Astrocyte (in vitro differentiated cells and primary cell): ENCODE data around the gene SLC25A15. TPM values are rescaled to one million over a fixed set of nuclear protein-coding genes. Genes with fewer than 3 reads are reported as not detected.

Experiments used
- DNase-seq: peaks from one replicate; pipeline ENCODE4 v3.0.0-alpha.2; 2010; ENCODE audit warnings: low read depth
- FAIRE-seq: peaks from 2 replicates; lab custom pipeline; 2011; peaks lifted over from hg19 to GRCh38; lab: Jason Lieb, UNC
- H2AFZ ChIP-seq: 2 replicates; pipeline ENCODE4 v1.6.0; 2012; ENCODE audit warnings: low read depth, low read length, inconsistent platforms
- H3K27ac ChIP-seq: 2 replicates; pipeline ENCODE4 v1.5.1; 2011; ENCODE audit warnings: low read depth, low read length, inconsistent platforms
- H3K27me3 ChIP-seq: 2 replicates; pipeline ENCODE4 v1.6.0; 2011; ENCODE audit warnings: low read length, inconsistent platforms; ENCODE audit not compliant: insufficient read depth
- H3K36me3 ChIP-seq: 2 replicates; pipeline ENCODE4 v1.5.1; 2011; ENCODE audit warnings: low read length, inconsistent platforms; ENCODE audit not compliant: insufficient read depth
- H3K4me1 ChIP-seq: 2 replicates; pipeline ENCODE4 v1.5.1; 2011; ENCODE audit warnings: low read length, inconsistent platforms; ENCODE audit not compliant: insufficient read depth
- H3K4me2 ChIP-seq: 2 replicates; pipeline ENCODE4 v1.6.0; 2012; ENCODE audit warnings: low read length, inconsistent platforms
- H3K4me3 ChIP-seq: 2 replicates; pipeline ENCODE4 v1.5.1; 2011; ENCODE audit warnings: low read depth, mild to moderate bottlenecking, low read length, inconsistent platforms; ENCODE audit not compliant: insufficient read depth
- H3K79me2 ChIP-seq: 2 replicates; pipeline ENCODE4 v1.6.0; 2012; ENCODE audit warnings: mild to moderate bottlenecking, low read length, inconsistent platforms; ENCODE audit not compliant: insufficient read depth
- H3K9ac ChIP-seq: 2 replicates; pipeline ENCODE4 v1.6.0; 2012; ENCODE audit warnings: mild to moderate bottlenecking, low read length, inconsistent platforms
- H3K9me3 ChIP-seq: 2 replicates; pipeline ENCODE4 v1.5.1; 2012; ENCODE audit warnings: low read depth, mild to moderate bottlenecking, low read length, inconsistent platforms; ENCODE audit not compliant: insufficient read depth
- H4K20me1 ChIP-seq: 2 replicates; pipeline ENCODE4 v1.6.0; 2012; ENCODE audit warnings: low read length, inconsistent platforms; ENCODE audit not compliant: insufficient read depth
- H3K27ac Mint-ChIP-seq: one replicate; pipeline ENCODE4 v1.8.0; 2021; ENCODE audit warnings: mild to moderate bottlenecking, mixed read lengths; ENCODE audit not compliant: unreplicated experiment
- H3K27me3 Mint-ChIP-seq: one replicate; pipeline ENCODE4 v1.8.0; 2021; ENCODE audit warnings: low read depth, mixed read lengths; ENCODE audit not compliant: unreplicated experiment
- H3K36me3 Mint-ChIP-seq: one replicate; pipeline ENCODE4 v1.8.0; 2021; ENCODE audit warnings: low read depth, mixed read lengths; ENCODE audit not compliant: unreplicated experiment
- H3K4me1 Mint-ChIP-seq: one replicate; pipeline ENCODE4 v1.8.0; 2021; ENCODE audit warnings: low read depth, mixed read lengths; ENCODE audit not compliant: unreplicated experiment
- H3K4me3 Mint-ChIP-seq: one replicate; pipeline ENCODE4 v1.8.0; 2021; ENCODE audit warnings: mild to moderate bottlenecking, moderate library complexity, mixed read lengths; ENCODE audit not compliant: unreplicated experiment
- H3K9me3 Mint-ChIP-seq: one replicate; pipeline ENCODE4 v1.8.0; 2021; ENCODE audit warnings: mild to moderate bottlenecking, mixed read lengths; ENCODE audit not compliant: unreplicated experiment
- CTCF ChIP-seq: IDR thresholded peaks from 2 replicates; pipeline ENCODE4 v1.5.1; 2011; ENCODE audit warnings: low read depth, mild to moderate bottlenecking, inconsistent platforms, low read length, moderate library complexity; ENCODE audit not compliant: insufficient read depth
- EZH2 ChIP-seq: IDR thresholded peaks from 2 replicates; pipeline ENCODE4 v1.6.1; 2012; ENCODE audit warnings: mild to moderate bottlenecking, low read length, inconsistent platforms; ENCODE audit not compliant: insufficient read depth
- total RNA-seq: library from RNA; stranded (reverse); gene quantifications from 2 replicates; pipeline ENCODE4 v1.2.1, GENCODE V29; 2021

SLC25A15 gene
- total RNA-seq, 1 donor from 2014 or later = 11.7 TPM

- H3K9ac ChIP-seq = no peak overlapping the region
- H3K9me3 ChIP-seq = no peaks in the 10 kb centered on the region
- Mint-ChIP-seq H3K27me3 (no peaks in the 10 kb centered on the region), H3K9me3 (no peaks in the 10 kb centered on the region), H3K4me3 (no peak overlapping the region), H3K27ac (no peak overlapping the region), H3K4me1 (peaks cover 17% of the 10 kb centered on the region), H3K36me3 (peaks cover 2% of the 10 kb centered on the region)
- H2AFZ ChIP-seq = no peak overlapping the region
- peaks cover 13% of the 10 kb centered on the region for H3K4me1 ChIP-seq
- FAIRE-seq = no peak
- no peaks in the 10 kb centered on the region for H3K27me3 ChIP-seq
- peaks cover 9% of the 10 kb centered on the region for H4K20me1 ChIP-seq
- peak overlapping the region; percentile 18 for H3K4me2 ChIP-seq
- H3K36me3 ChIP-seq = peaks cover 7% of the 10 kb centered on the region
- TF ChIP-seq CTCF = no peak
- no peak for TF ChIP-seq EZH2
- peaks cover 10% of the 10 kb centered on the region for H3K79me2 ChIP-seq
- no peak overlapping the region for H3K27ac ChIP-seq
- DNase-seq = no peak
- H3K4me3 ChIP-seq = no peak overlapping the region
Measured at GRCh38 chr13:40762849-40763248, 26.6 kb upstream of the SLC25A15 start.

- Histone ChIP-seq H3K36me3 (no peaks in the 10 kb centered on the region), H3K27ac (peak overlapping the region; percentile 77), H3K79me2 (peaks cover 15% of the 10 kb centered on the region), H3K4me1 (peaks cover 13% of the 10 kb centered on the region), H3K9me3 (no peaks in the 10 kb centered on the region), H4K20me1 (peaks cover 9% of the 10 kb centered on the region), H2AFZ (no peak overlapping the region), H3K27me3 (no peaks in the 10 kb centered on the region), H3K4me3 (no peak overlapping the region), H3K4me2 (peak overlapping the region; percentile 40), H3K9ac (peak overlapping the region; percentile 36)
- TF ChIP-seq CTCF (no peak), EZH2 (no peak)
- peak overlapping the region; percentile 91 for H3K27ac Mint-ChIP-seq
- DNase-seq = peak; percentile 94
- no peaks in the 10 kb centered on the region for H3K36me3 Mint-ChIP-seq
- no peak overlapping the region for H3K4me3 Mint-ChIP-seq
- H3K27me3 Mint-ChIP-seq = no peaks in the 10 kb centered on the region
- H3K9me3 Mint-ChIP-seq = no peaks in the 10 kb centered on the region
- no peak for FAIRE-seq
- peaks cover 17% of the 10 kb centered on the region for H3K4me1 Mint-ChIP-seq
Measured at GRCh38 chr13:40764587-40765403, 24.6 kb upstream of the SLC25A15 start.

- DNase-seq = no peak
- Mint-ChIP-seq H3K4me3 (no peak overlapping the region), H3K4me1 (peaks cover 20% of the 10 kb centered on the region), H3K27ac (no peak overlapping the region), H3K27me3 (no peaks in the 10 kb centered on the region), H3K9me3 (no peaks in the 10 kb centered on the region), H3K36me3 (no peaks in the 10 kb centered on the region)
- Histone ChIP-seq H3K27ac (no peak overlapping the region), H3K36me3 (no peaks in the 10 kb centered on the region), H3K27me3 (no peaks in the 10 kb centered on the region), H3K9me3 (no peaks in the 10 kb centered on the region), H3K79me2 (peaks cover 23% of the 10 kb centered on the region), H3K4me1 (peaks cover 20% of the 10 kb centered on the region), H4K20me1 (peaks cover 9% of the 10 kb centered on the region), H2AFZ (no peak overlapping the region), H3K4me2 (no peak overlapping the region), H3K9ac (no peak overlapping the region), H3K4me3 (no peak overlapping the region)
- no peak for TF ChIP-seq CTCF
- TF ChIP-seq EZH2 = no peak
- no peak for FAIRE-seq
Measured at GRCh38 chr13:40765602-40766001, 23.8 kb upstream of the SLC25A15 start.
